HG02981 (cell line): Measurements from ENCODE around the gene WASF2.
"Not testable (repeated sequence)": the region's sequence is repeated elsewhere in the genome, so short reads cannot be mapped to it uniquely, and the experiment has no call there.

Experiments used
- ATAC-seq: cut with Tn5 transposase; IDR thresholded peaks from one replicate; pipeline ENCODE4 v1.9.1; 2021; ENCODE audit warnings: mild to moderate bottlenecking, moderate library complexity; ENCODE audit not compliant: unreplicated experiment

WASF2 gene

GRCh38 chr1:27455139-27455811, 34.7 kb downstream of the WASF2 start:
- ATAC-seq: no peak

GRCh38 chr1:27454610-27455009, 35.4 kb downstream of the WASF2 start:
- no peak for ATAC-seq

GRCh38 chr1:27451343-27451742, 38.6 kb downstream of the WASF2 start:
- no peak for ATAC-seq

DNA sequence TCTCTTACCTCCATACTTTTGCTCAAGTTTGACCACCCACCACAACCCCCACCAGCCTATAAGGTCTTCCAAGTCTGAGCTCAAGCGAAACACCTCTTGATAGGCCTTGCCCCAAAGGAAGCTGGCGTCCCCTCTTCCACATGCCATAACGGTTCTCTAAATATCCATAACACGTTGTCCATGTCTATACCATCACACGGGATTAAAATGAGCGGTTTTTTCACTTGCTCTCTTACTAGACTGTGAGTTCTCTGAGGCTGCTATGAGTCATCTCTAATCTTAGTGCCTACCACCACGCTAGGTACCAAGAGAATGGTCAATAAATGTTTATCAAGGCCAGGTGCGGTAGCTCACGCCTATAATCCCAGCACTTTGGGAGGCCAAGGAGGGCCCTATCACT, 41.0 kb downstream of the WASF2 start:
- ATAC-seq: no peak

DNA sequence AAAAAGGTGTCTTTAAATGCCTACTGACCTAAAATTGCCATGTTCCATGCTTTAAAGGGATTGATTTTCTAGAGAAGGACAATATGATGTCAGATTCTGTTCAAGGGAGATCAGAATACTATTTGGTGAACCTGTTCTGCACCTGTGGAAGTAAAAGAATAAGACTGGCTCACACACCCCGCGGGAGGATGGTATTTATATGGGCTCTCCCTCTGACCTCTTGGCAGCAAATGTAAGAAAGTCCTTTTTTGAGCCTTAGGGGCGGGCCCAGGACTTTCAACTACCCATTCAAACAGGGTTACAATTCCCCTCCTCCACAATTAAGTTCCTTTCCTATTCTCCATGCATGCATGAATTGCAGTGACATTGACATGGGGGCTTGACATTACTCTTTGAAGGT, 42.1 kb downstream of the WASF2 start:
- ATAC-seq: no peak

- no peak for ATAC-seq
Observed at GRCh38 chr1:27447399-27447798, 42.6 kb downstream of the WASF2 start.

DNA sequence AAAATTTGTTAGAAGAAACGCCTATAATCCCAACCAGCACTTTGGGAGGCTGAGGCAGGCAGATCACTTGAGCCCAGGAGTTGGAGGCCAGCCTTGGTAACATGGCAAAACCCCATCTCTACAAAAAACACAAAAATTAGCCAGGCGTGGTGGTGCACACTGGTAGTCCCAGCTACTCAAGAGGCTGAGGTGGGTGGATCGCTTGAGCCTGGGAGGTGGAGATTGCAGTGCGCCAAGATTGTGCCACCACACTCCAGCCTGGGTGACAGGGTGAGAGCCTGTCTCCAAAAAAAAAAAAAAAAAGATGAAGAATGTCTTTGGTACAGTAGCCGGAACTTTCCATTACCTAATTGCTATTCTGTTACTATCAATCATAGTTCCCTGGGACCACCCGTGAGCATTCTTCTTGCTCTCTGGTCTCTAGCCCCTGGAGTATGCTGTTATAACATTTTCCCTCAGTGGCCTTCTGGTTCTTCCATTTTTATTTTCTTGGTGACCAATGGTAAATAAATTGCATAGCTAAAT, 43.4 kb downstream of the WASF2 start:
- ATAC-seq: no peak

DNA sequence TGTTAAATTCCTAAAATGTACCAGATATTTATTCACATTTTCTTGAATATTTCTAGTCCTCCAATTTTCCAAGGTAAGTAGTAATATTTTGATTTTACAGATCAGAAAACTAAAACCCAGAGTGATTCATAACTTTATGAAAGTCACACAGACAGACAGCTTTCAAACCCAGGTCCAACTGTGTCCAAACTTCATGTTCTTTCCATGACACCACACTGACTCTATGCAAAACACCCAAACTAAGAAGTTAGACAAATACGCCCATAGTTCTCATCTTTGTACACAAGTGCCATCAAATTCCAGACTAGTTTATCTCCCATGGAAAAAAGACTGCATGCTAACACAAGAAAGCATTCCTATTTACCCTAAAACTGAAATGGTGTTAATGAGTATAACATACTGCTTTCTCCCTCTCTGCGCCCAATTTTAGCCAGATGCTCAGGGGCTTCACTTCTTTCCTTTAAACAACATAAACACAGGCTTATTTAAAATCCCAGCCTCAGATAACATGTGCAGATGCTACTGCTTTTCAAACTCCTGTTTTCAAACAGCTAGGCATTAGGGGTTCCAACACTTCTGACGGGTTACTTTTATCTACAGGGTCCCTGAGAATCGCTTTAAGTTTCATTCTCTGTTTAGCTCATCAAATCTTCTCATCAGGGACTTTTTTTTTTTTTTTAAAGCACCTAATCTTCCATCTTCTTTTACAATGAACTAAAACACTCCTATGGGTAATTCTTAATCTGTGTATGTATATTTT, 44.6 kb downstream of the WASF2 start:
- ATAC-seq: no peak

DNA sequence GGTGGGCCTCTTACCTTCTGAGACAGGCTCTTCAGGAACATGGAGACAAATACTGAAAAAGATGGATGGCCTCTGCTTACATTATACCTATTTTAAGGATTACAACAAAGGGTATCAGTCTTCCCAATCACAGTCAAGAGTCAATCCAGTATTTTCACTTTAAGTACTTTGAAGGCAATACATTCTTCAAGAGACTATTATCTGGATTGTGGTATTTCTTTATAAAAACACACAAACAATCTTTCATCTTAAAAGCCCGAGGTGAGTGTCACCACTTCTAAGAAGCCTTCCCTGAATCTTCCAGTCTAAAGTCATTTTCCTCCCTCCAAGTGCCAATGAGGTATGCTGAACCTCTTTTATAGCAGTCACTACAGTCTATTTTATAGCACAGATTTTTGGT, 45.3 kb downstream of the WASF2 start:
- no peak for ATAC-seq

DNA sequence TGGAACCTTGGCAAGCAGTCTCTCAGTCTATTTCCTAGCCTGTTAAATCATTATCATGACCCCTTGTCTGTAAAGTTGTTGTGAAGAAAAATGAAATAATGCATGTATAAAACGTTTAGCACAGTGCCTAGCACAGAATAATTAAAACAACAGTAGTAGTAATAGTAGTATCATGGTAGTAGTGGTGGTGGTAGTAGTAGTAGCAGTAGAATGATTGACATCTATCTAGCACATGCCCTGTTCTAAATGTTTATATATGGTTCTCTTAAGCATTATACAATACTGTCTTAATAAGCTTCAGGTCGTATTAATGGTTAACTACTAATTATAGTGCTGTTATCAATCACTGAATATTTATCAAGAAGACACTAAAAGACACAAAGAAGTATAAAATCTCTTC, 50.8 kb downstream of the WASF2 start:
- ATAC-seq: no peak

GRCh38 chr1:27438621-27439061, 51.3 kb downstream of the WASF2 start:
- ATAC-seq: no peak

GRCh38 chr1:27436204-27437159, 53.5 kb downstream of the WASF2 start:
- no peak for ATAC-seq

DNA sequence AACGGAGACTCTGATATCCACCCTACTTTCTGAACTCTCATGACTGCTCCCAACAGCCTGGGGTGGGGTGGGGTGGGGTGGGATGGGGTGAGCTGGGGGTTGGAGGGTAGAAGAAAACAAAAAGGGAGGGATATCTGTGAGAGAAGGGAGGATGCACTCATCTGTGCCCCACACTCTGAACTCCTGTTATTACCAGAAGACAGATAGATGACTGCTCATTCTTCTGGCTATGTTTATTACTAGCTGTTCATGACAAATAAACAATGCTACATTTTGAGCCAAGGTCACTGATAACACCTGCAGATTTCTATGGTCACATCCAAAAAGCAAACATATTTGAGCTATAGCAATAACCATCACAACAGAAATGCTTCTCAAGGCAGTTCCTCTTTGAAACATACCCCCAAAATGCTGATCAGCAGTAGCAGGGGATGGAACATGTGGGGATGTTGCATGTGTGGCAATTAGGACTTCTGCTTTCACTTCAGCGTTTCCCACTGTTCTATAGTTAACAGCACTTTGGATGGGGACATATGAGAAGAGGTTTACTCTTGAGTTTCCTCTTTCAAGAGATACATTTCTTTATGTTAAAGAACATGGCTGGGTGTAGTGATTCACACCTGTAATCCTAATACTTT, 54.3 kb downstream of the WASF2 start:
- no peak for ATAC-seq

DNA sequence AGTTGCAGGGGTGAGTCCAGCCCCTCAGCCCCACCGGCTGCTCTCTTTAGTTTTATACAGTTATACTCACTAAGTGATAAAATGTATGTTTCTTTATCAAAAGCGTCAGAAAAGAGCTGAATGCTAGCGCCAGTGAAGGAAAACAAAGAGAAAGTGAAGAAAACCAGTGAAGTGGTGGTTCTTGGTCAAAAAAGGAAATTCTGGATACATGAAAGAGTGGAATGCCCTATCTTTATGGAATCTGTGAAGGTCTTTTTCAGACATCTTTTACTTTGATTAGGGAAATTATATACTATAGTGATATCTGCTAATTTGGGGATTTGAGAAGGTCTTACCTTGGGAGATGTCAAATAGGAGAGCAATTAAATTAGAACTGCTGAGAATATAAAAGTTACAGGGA, 56.3 kb downstream of the WASF2 start:
- ATAC-seq: no peak

DNA sequence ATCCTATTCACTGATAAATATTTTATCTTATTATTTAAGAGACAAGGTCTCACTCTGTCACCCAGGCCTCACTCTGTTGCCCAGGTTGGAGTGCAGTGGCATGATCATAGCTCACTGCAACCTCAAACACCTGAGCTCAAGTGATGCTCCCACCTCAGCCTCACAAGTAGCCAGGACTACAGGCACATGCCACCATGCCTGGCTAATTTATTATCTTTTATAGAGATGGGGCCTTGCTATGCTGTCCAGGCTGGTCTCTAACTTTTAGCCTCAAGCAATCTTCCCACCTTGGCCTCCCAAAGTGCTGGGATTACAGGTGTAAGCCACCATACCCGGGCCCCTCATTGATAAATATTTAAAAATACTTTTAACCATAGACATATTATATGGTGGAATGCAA, 57.2 kb downstream of the WASF2 start:
- ATAC-seq: not testable (repeated sequence)

DNA sequence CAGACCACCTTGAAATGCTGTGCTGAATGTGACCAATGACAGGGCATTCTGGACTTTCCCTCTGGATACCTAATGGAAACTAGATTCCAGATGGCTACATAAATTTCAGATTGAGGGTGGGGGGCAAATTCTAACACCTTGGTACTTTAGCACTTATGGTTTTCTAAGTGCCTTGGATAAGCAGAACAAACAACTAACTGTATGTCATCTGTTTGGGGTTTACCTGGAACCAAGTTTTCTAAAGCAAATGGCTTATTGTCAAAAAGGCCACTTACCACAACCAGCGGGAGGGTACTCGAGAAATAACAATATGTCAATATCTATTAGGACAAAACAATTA, 58.4 kb downstream of the WASF2 start:
- ATAC-seq: no peak

DNA sequence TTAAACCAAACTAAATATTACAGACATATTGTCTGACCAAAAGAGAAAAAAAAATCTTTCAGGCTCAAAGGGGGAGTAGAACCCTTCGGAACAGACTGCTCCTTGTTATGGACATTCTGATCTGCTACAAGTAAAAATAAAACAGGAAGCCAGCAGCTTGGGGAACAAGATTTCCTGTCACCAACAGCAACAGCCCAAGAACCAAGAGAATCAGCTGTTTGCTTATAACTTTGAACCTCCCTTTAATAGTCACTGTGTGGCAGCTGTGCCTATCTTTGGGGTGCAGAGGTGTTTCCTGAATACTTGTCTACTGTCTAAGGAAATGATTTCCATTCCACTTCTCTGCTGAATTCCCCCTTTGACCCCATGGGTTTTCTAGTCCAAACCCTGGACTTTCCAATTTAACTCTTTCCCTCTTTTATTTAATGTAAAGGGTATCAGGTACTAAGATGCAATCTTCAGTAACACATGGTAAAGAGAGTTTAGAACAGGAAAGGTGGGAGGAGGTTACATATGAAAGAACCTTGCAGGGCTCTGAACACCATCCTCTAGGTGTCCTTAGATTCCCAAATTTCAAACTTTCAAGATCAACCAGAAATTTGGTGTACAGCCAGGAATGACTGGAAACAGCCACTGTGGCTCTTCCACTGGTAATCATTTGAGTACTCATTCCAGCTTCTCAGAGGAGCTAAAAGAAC, 58.9 kb downstream of the WASF2 start:
- ATAC-seq: no peak

- no peak for ATAC-seq
Observed at GRCh38 chr1:27429029-27429425, 60.9 kb downstream of the WASF2 start.

DNA sequence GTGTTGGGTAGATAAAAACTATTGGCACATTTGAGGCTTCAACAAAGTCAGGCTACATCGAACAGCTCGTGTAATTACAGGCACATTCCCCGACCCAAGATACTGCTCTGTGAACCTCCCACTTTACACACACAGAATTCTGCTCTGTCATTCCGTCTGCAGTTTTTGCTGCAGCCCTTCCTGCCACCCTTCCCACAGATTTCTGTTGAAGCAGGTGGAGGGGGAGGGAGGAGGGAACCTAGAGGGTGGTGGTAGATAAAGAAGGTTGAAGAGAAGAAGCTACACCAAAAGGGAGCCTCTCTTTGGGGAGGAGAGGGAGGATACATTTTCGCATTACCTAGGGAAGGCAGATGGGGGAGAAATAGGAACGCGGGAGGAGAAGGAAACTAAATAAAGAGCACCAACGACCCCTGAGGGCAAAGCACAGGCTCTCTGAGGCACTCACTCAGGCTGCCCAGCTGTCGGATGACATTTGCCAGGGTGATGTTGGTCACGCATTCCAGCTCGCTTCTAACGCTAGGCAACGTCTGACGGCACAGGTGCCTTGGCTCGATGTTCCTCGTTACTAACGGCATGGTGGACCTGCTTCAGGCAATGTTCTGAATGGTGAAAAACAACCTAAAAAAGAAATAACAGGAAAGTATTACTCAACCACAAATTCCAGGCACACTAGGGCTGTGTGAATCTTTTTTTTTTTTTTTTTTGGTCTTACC, 61.5 kb downstream of the WASF2 start:
- ATAC-seq: no peak
